GM18520 (cell line): ENCODE data around the gene FAM161B.
A peak's percentile ranks its signal among the peaks of the same experiment; 100 is the strongest.
"Not testable (repeated sequence)": the region's sequence is repeated elsewhere in the genome, so short reads cannot be mapped to it uniquely, and the experiment has no call there.

Experiments used
- ATAC-seq: cut with Tn5 transposase; IDR thresholded peaks from one replicate; pipeline ENCODE4 v1.9.1; 2021; ENCODE audit not compliant: unreplicated experiment

The FAM161B gene

GRCh38 chr14:73944432-73945158 lies 5.3 kb downstream of the FAM161B start:
- ATAC-seq = no peak

GRCh38 chr14:73943083-73943482 lies 6.8 kb downstream of the FAM161B start:
- ATAC-seq = no peak

- ATAC-seq = no peak
Observed at GRCh38 chr14:73942180-73942579, 7.7 kb downstream of the FAM161B start.

GRCh38 chr14:73937012-73937411 lies 12.9 kb downstream of the FAM161B start:
- ATAC-seq = no peak

GRCh38 chr14:73936548-73936947 lies 13.3 kb downstream of the FAM161B start:
- ATAC-seq = no peak

- no peak for ATAC-seq
Observed at GRCh38 chr14:73935666-73936065, 14.2 kb downstream of the FAM161B start.

GRCh38 chr14:73924337-73924736 lies 25.6 kb downstream of the FAM161B start:
- no peak for ATAC-seq

- not testable (repeated sequence) for ATAC-seq
Observed at GRCh38 chr14:73919457-73919856, 30.4 kb downstream of the FAM161B start.

GRCh38 chr14:73916324-73916723 lies 33.6 kb downstream of the FAM161B start:
- no peak for ATAC-seq

- no peak for ATAC-seq
Observed at GRCh38 chr14:73913256-73913655, 36.6 kb downstream of the FAM161B start.

- no peak for ATAC-seq
Observed at GRCh38 chr14:73909681-73910080, 40.2 kb downstream of the FAM161B start.

GRCh38 chr14:73903028-73903427 lies 46.9 kb downstream of the FAM161B start:
- ATAC-seq = no peak

GRCh38 chr14:73896521-73896920 lies 53.4 kb downstream of the FAM161B start:
- ATAC-seq = no peak

- ATAC-seq = no peak
Observed at GRCh38 chr14:73895939-73896338, 54.0 kb downstream of the FAM161B start.

- ATAC-seq = not testable (repeated sequence)
Observed at GRCh38 chr14:73894180-73894687, 55.7 kb downstream of the FAM161B start.

- ATAC-seq = no peak
Observed at GRCh38 chr14:73889376-73889775, 60.5 kb downstream of the FAM161B start.

- no peak for ATAC-seq
Observed at GRCh38 chr14:73888971-73889370, 60.9 kb downstream of the FAM161B start.

- no peak for ATAC-seq
Observed at GRCh38 chr14:73888460-73888725, 61.5 kb downstream of the FAM161B start.

- ATAC-seq = no peak
Observed at GRCh38 chr14:73887694-73888459, 62.0 kb downstream of the FAM161B start.

- no peak for ATAC-seq
Observed at GRCh38 chr14:73887318-73887616, 62.6 kb downstream of the FAM161B start.

GRCh38 chr14:73886449-73887317 lies 63.2 kb downstream of the FAM161B start, which contains the start of gene ZNF410:
TSS of gene ZNF410 (plus strand) at chr14:73886859. CDS start at chr14:73892176, 5,317 bp downstream.
- peak; percentile 90 for ATAC-seq
